ENCODE results near the gene C3.
A peak's percentile ranks its signal among the peaks of the same experiment; 100 is the strongest.

The C3 gene

DNA sequence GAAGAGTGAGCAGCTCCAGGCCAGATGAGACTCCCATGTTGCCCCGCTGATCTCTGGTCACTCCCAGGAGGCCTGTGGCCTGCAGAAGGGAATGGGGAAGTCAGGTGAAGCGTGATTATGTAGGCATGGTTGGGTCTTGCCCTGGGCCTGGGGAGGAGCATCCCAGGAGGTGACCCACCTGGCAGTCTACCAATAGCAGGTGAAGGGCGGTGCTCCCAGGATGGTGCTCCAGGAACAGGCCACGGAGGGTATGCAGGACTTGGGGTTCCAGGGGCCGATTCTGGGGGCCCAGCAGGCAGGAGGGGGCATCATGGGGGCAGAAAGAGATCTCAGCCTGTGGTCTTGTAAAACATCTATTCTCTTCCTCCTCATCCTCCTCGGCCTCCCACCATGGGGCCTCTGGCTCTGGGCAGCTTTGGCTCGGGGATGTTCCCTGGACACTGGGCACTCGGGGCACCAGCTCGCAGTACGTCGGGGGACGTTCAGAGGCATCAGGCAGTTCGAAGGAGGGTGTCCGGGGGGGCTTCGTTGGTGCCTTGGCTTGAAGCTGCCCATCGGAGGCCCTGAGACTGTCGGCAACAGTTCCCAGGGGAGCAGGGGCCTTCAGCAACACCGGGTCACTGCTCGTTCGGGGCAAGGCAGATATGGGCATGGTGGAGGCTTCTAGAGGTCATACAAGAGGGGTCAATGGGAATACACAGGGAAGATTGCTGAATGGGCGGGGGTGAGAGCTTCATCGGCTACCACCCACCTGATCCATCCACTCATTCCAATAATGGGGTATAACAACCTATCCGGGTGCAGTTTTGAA is 34.4 kb upstream of the C3 start:
- no peak for DNase-seq
- Histone ChIP-seq H3K27me3 (ENCODE audit: insufficient read depth, low read depth, severe bottlenecking) (no peaks in the 10 kb centered on the region), H3K27ac (no peak overlapping the region), H3K4me3 (ENCODE audit: low read depth, low read length) (no peak overlapping the region), H3K36me3 (peaks cover 30% of the 10 kb centered on the region), H3K9me3 (ENCODE audit: severe bottlenecking) (no peaks in the 10 kb centered on the region)
- TF ChIP-seq, protein P1, sequence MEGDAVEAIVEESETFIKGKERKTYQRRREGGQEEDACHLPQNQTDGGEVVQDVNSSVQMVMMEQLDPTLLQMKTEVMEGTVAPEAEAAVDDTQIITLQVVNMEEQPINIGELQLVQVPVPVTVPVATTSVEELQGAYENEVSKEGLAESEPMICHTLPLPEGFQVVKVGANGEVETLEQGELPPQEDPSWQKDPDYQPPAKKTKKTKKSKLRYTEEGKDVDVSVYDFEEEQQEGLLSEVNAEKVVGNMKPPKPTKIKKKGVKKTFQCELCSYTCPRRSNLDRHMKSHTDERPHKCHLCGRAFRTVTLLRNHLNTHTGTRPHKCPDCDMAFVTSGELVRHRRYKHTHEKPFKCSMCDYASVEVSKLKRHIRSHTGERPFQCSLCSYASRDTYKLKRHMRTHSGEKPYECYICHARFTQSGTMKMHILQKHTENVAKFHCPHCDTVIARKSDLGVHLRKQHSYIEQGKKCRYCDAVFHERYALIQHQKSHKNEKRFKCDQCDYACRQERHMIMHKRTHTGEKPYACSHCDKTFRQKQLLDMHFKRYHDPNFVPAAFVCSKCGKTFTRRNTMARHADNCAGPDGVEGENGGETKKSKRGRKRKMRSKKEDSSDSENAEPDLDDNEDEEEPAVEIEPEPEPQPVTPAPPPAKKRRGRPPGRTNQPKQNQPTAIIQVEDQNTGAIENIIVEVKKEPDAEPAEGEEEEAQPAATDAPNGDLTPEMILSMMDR (IDR thresholded peaks at IDR 0.05; ENCODE audit: low read depth, low read length): no peak

DNA sequence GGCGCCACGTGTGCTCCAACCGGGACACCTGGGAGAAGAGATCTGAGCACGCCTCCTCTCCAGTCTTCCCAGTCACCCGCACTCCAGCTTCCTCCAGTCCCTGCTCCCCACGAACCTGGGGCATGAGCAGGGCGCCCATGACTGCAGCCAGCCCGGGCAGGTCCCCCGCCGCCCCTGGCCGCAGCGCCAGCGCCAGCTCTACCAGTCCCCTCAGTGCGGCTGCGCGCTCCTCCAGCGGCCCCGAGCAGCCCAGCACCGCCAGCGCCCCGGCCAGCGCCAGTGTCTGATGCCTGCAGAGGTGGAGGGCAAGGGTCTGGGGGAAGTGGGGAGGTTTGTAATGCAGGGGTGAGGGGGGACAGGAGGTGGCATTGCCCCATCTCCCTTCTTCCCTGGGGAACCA is 33.7 kb upstream of the C3 start:
- H3K27me3 ChIP-seq (ENCODE audit: insufficient read depth, low read depth, severe bottlenecking): no peaks in the 10 kb centered on the region
- DNase-seq: no peak
- no peaks in the 10 kb centered on the region for H3K9me3 ChIP-seq (ENCODE audit: severe bottlenecking)
- no peak overlapping the region for H3K4me3 ChIP-seq (ENCODE audit: low read depth, low read length)
- TF ChIP-seq, protein P1 (IDR thresholded peaks at IDR 0.05; ENCODE audit: low read depth, low read length): no peak
- no peak overlapping the region for H3K27ac ChIP-seq
- H3K36me3 ChIP-seq: peaks cover 37% of the 10 kb centered on the region

DNA sequence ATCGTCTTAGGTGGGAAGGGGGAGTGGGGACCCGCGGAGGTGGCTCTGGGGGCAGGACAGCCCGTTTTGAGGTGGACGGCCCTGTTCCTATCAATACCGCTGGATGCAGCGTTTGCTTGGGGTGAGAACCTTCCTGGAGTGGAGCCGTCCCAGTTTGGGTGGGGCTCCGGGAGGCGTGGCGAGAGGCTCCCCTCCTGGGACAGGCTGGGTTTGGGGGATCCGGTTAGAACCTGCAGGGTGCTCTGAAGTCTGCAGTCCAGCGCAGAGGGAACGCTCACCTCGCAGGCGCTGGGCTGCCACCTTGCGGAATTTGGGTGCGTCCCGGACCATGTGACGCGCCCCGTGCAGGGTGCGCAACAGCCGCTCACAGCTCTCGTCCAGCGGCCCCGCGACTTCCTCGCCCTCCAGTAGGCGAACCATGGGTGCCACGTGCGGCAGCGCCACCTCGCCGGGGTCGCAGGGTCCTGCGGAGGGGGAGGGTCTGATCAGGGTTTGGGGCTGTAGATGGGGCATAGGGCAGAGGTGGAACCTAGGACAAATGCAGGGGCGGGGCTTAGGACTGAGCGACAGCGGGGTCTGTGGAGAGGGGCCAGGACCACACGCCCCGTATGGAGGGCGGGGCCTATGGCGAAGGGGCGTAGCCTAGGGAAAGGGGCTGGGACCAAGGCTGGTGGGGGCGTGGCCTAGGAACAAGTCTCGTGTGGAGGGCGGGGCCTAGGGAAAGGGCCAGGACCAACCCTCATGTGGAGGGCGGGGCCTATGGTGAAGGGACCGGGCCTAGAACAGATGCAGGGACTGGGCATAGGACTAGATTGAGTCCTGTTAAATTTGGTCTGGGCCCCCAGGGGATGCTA is 33.0 kb upstream of the C3 start:
- no peak overlapping the region for H3K27ac ChIP-seq
- H3K27me3 ChIP-seq (ENCODE audit: insufficient read depth, low read depth, severe bottlenecking): no peaks in the 10 kb centered on the region
- DNase-seq: peak; percentile 53
- H3K9me3 ChIP-seq (ENCODE audit: severe bottlenecking): no peaks in the 10 kb centered on the region
- H3K4me3 ChIP-seq (ENCODE audit: low read depth, low read length): no peak overlapping the region
- H3K36me3 ChIP-seq: peaks cover 44% of the 10 kb centered on the region
- TF ChIP-seq, protein P1 (IDR thresholded peaks at IDR 0.05; ENCODE audit: low read depth, low read length): no peak

DNA sequence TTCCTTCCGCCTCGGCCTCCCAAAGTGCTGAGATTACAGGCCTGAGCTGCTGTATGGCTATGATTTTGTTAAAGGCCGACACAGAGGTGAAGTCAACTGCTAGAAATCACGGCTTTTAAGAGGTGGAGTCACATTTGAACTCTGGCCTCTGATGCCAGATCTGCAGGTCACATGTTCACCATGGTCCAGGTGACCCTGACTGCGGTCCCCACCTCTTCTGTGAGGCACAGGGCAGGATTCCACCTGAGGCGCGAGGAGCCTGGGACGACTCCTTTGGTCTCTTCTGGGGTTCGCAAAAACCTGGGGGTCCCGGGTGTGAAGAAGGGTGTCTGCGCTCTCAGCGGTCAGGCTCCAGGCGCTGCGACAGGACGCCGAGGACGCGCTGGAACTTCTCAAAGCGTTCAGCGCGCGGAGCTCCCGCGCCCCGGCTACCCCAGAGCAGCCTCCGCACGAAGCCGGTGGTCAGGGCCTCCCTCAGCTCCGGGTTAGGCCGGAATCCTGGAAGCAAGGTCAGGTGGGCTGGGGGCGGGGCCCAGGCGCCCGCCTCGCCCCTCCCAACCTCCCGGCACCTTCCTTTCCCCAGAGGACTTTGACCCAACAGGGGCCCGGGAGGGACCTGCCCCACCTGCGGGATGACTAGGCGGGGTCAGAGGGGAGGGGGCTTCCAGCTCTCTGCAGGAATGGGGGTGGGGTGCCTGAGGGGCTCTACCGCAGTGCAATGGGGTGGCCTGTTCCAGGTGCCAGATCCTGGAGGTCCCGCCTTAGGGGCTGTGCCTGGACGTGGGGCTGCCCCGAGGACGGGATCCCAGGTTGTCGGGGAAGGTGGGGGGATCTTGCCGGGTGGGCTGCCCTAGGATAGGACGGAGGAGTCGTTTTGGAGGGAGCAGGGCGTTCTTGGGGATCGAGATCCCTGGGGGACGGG is 32.1 kb upstream of the C3 start:
- DNase-seq: no peak
- H3K27me3 ChIP-seq (ENCODE audit: insufficient read depth, low read depth, severe bottlenecking): no peaks in the 10 kb centered on the region
- peaks cover 52% of the 10 kb centered on the region for H3K36me3 ChIP-seq
- H3K4me3 ChIP-seq (ENCODE audit: low read depth, low read length): no peak overlapping the region
- H3K27ac ChIP-seq: no peak overlapping the region
- H3K9me3 ChIP-seq (ENCODE audit: severe bottlenecking): no peaks in the 10 kb centered on the region
- TF ChIP-seq, protein P1 (IDR thresholded peaks at IDR 0.05; ENCODE audit: low read depth, low read length): no peak

DNA sequence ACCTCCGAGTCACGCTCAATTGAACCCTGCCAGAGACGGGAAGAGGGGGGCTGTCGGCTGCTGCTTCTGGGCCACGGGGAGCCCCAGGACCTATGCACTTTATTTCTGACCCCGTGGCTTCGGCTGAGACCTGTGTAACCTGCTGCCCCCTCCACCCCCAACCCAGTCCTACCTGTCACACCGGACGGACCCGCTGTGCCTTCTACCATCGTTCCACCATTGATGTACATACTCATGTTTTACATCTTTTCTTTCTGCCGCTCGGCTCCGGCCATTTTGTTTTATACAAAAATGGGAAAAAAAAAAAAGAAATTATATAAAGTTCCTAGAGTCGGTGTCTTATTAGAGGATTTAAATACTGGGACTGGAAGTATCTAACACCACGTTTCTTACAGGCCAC is 30.7 kb upstream of the C3 start:
- no peak overlapping the region for H3K27ac ChIP-seq
- TF ChIP-seq, protein P1 (IDR thresholded peaks at IDR 0.05; ENCODE audit: low read depth, low read length): no peak
- no peaks in the 10 kb centered on the region for H3K9me3 ChIP-seq (ENCODE audit: severe bottlenecking)
- H3K36me3 ChIP-seq: peaks cover 65% of the 10 kb centered on the region
- no peak for DNase-seq
- no peaks in the 10 kb centered on the region for H3K27me3 ChIP-seq (ENCODE audit: insufficient read depth, low read depth, severe bottlenecking)
- H3K4me3 ChIP-seq (ENCODE audit: low read depth, low read length): no peak overlapping the region
